GM19463 (cell line): ENCODE measurements around the gene LRRC28.
A peak's percentile ranks its signal among the peaks of the same experiment; 100 is the strongest.

Experiments used
- ATAC-seq: cut with Tn5 transposase; IDR thresholded peaks from one replicate; pipeline ENCODE4 v1.9.1; 2021; ENCODE audit warnings: mild to moderate bottlenecking, moderate library complexity; ENCODE audit not compliant: unreplicated experiment

LRRC28 gene

GRCh38 chr15:99433026-99433756 is 181.9 kb downstream of the LRRC28 start:
- peak; percentile 59 for ATAC-seq

- ATAC-seq = no peak
Observed at GRCh38 chr15:99433757-99434450, 182.6 kb downstream of the LRRC28 start.

GRCh38 chr15:99434506-99435112 is 183.3 kb downstream of the LRRC28 start:
- ATAC-seq = no peak

DNA sequence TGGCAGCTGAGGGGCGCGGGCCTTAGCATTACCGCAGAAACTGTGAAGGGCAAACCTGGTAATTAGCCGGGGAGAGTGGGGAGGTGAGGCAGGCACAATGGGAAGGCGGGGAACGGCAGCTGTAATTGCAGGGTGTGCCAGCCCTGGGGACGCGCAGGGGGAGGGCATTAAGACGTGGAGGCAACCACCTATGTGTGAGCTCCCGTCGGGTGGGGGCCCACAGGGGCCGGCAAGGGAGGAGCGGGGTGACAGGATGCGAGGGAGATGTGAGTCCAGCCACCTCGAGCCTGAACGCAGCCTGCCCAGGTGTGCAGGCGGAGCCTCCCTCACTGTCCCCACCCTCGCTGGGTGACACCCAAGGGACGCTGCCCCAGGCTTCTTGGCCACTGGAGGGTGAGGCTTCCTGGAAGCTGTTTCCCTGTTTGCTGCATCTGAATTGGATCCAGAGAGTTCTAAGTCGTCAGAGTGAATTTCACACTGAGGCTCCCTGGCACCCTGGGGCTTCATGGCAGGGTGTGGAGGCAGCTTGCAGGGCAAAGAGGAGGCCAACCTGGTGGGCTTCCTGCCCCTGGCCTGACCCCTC is 183.9 kb downstream of the LRRC28 start:
- no peak for ATAC-seq

DNA sequence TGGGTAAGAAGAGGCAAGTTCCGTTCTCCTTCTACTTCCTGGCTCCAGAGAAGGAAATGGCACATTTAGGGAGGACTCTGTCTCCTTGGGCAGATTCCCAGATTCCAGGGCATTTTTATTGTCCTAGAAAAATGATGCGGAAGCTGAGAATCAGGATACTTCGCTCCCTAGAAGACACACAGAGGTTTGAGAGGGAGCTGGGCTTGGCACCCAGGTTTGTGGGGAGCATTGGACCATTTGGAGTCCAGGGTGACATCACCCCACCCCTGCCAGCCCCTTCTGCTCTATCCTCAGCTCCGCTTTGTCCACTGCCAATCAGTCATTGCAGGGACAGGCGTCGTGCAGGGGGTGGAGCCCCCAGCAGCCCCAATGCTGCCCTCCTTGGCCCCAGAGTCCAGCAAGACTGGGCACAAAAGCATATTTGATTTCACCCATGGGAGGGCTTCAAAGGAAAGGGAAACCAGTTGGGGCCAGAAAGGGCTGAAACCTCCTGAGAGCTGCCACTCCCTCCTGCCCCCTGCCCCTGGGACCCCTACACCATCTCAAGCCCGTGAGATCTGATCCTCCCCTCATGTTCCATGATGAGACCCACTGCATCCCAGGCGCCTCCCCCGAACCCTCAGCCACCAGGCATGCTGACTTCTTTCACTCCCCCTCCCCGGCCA is 184.7 kb downstream of the LRRC28 start:
- no peak for ATAC-seq

GRCh38 chr15:99436542-99437314 is 185.4 kb downstream of the LRRC28 start:
- ATAC-seq = no peak

DNA sequence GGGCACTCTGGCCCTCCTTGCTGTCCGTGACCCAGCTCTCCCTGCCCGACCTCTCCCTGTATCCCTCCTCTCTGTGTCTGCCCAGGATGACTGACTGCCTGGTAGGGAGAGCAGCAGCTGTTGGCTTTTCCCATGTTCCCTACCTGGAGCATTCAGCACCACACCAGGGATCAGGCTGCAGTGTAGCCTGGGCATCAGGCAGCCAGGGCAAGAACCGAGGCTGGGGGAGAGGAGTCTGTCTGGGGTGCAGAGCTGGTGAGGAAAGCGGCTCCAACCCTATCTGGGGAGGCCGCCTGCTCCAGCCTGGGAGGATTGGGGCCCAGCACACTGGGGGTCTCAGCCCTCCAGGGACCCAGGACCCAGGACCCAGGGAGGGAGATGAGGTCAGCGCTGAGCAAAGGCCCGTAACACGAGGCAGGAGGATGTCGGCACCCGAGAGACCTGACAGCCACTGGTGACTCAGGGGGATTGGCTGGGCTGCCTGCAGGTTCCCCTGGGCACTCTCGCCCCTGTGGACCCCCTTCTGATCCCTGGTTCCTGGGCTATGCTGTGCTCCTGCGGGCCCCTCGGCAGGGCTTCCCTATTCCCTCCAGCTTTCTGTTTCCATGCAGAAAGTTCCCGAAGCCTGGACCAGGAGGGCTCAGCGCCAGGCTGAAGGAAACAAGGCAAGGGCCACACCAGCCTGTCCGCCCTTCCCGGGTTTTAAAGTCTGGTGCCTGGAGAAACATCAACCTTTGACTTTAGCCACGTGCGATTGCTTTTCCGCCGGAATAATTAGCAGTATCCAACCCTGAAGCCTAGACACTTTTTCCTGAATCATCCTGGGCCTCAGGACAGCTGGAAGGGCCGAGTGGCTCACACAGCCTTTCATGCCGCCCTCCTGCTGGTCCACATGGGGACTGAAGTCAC is 186.3 kb downstream of the LRRC28 start:
- no peak for ATAC-seq

DNA sequence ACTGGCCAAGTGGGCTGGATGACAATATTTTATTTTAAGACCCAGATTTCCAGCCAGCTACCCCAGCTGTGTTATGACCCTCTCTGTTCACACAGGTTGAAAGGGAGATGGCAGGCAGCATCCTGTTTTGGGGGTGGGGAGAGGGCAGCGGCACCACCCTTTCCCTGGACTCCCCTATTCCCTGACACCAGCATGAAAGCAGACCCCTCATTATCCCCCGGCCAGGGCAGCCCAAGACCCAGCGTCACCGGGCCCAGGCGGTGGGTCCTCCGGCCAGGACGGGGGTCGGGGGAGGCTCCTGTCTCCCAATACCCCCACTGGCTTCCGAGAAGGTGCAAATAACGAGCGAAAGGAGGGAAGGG is 186.9 kb downstream of the LRRC28 start:
- ATAC-seq = no peak

DNA sequence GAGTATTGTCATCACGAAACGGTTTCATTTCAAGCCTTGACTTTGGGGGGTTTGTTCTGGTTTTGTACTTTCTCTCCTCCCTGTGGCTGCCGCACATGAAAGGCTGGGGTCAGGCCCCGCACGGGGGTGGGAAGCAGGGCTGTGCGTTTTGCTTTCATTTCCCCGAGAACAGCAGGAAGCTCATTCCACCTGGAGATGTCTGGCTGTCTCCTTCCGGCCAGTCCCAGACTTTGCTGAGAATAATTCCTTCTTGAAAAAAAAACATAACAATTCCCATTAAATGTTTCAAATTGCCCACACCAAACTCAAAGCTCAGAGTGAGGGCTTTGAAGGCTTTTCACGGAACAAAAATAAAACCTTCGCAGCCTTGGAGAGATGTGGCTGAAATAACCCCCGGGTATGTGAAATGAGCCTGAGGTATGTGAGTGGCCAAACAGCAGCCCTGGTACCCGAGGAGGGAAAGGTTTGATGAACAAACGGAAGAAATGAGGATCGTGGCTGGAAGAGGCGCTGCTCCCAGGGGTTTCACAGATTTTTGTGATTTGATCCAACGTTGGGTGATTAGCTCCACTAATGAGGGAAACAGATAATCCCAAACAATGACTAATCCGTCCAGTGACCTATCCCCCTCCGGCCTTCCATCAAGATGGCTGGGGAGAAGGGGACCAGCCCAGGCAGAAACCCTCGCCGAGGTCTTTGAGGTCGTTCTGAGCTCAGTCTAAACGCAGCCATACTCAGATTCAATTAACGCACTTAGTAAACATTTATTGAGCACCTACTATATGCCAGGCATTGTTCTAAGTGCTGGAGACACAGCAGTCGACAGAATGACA is 187.6 kb downstream of the LRRC28 start:
- no peak for ATAC-seq

- no peak for ATAC-seq
Observed at GRCh38 chr15:99439524-99439835, 188.2 kb downstream of the LRRC28 start.

GRCh38 chr15:99440029-99440428 is 188.7 kb downstream of the LRRC28 start:
- no peak for ATAC-seq
